Panc1 (cell line): ENCODE data around the gene ARCN1. TPM values are rescaled to one million over a fixed set of nuclear protein-coding genes. Genes with fewer than 3 reads are reported as not detected.

Experiments
- ATAC-seq: fragments of 200-7000 bp; cut with Tn5 transposase; 2 replicates; pipeline ENCODE4 v1.9.1; 2020; ENCODE audit warnings: mild to moderate bottlenecking, moderate library complexity
- BruUV-seq: library from RNA; stranded (reverse); fragments of 400-500 nt; replicated peaks from 2 replicates; lab custom pipeline; 2021; lab: Mats Ljungman, UMichigan
- CTCF ChIA-PET: fragments of 300-600 bp; sonication (Branson Sonifier 250); formaldehyde crosslinking; loops from one replicate; lab custom pipeline; 2022; ENCODE audit warnings: antibody characterized with exemption; lab: Charles Lee
- POLR2A ChIA-PET: fragments of 300-600 bp; sonication (Branson Sonifier 250); formaldehyde crosslinking; loops from one replicate; lab custom pipeline; 2022; ENCODE audit warnings: antibody characterized with exemption; lab: Charles Lee
- DNase-seq: peaks from one replicate; pipeline ENCODE4 v3.0.0-alpha.2; 2010; ENCODE audit warnings: low read depth, low spot score
- H3K27ac ChIP-seq: 2 replicates; pipeline ENCODE4 v1.5.1; 2011; ENCODE audit warnings: mild to moderate bottlenecking, low read length, inconsistent platforms
- H3K27me3 ChIP-seq: fragments of 200-500 bp; sonication (Bioruptor generic); 2 replicates; pipeline ENCODE4 v1.6.0; 2014; ENCODE audit warnings: low read length, inconsistent platforms; ENCODE audit not compliant: control insufficient read depth, insufficient read depth
- H3K36me3 ChIP-seq: fragments of 200-500 bp; sonication (Bioruptor generic); 2 replicates; pipeline ENCODE4 v1.5.1; 2014; ENCODE audit warnings: inconsistent platforms, mild to moderate bottlenecking, low read length, moderate library complexity; ENCODE audit not compliant: control insufficient read depth, insufficient read depth
- H3K4me1 ChIP-seq: 2 replicates; pipeline ENCODE4 v1.5.1; 2011; ENCODE audit warnings: inconsistent platforms, mild to moderate bottlenecking, low read length, moderate library complexity; ENCODE audit not compliant: control insufficient read depth, insufficient read depth
- H3K4me3 ChIP-seq, 2 experiments: 2 replicates each; pipeline ENCODE4 v1.5.1; 2011 to 2012; ENCODE audit warnings: low read depth in 2 of 2, low read length in 2 of 2, mild to moderate bottlenecking in 2 of 2, inconsistent platforms in 1 of 2, moderate library complexity in 1 of 2
- H3K9me3 ChIP-seq: fragments of 200-500 bp; sonication (Bioruptor generic); 2 replicates; pipeline ENCODE4 v1.5.1; 2014; ENCODE audit warnings: low read depth, mild to moderate bottlenecking, inconsistent platforms, low read length, moderate library complexity; ENCODE audit not compliant: control insufficient read depth, insufficient read depth
- CTCF ChIP-seq: fragments of 450-650 bp; IDR thresholded peaks from 2 replicates; pipeline ENCODE4 v1.5.1; 2017; ENCODE audit warnings: mild to moderate bottlenecking
- POLR2AphosphoS5 ChIP-seq: IDR thresholded peaks from 2 replicates; pipeline ENCODE4 v1.6.1; 2012; ENCODE audit warnings: mild to moderate bottlenecking, low read depth, low read length, moderate library complexity
- REST ChIP-seq, 2 experiments: IDR thresholded peaks; 2 replicates each; pipeline ENCODE4 v1.6.1; 2011 to 2012; ENCODE audit warnings: low read depth in 2 of 2, control low read depth in 1 of 2, low read length in 1 of 2, mild to moderate bottlenecking in 1 of 2, moderate library complexity in 1 of 2; ENCODE audit not compliant: insufficient read depth in 1 of 2
- SIN3A ChIP-seq: IDR thresholded peaks from 2 replicates; pipeline ENCODE4 v1.6.1; 2012; ENCODE audit warnings: low read depth, mild to moderate bottlenecking, low read length, moderate library complexity, borderline replicate concordance; ENCODE audit not compliant: insufficient read depth
- TCF7L2 ChIP-seq: IDR thresholded peaks from 2 replicates; pipeline ENCODE4 v1.6.1; 2011; ENCODE audit warnings: mild to moderate bottlenecking, low read depth, low read length, inconsistent platforms
- in situ Hi-C: cut with HindIII; loops from 2 replicates; pipeline ENCODE4 v1.10.0; 2016; ENCODE audit warnings: low sequenced_read_pairs, low pct_unique_long_range_greater_than_20kb
- intact Hi-C: fragments of 100-400 bp; cut with micrococcal nuclease; formaldehyde crosslinking; loops from one replicate; pipeline ENCODE4 v1.10.0; 2022; ENCODE audit not compliant: unreplicated experiment
- total RNA-seq: library from RNA; stranded (reverse); gene quantifications from one replicate; pipeline ENCODE4 v1.2.1, GENCODE V29; 2021; ENCODE audit not compliant: unreplicated experiment

Gene ARCN1
- total RNA-seq, 1 experiment from 2014 or later, result 197 TPM

- TF ChIP-seq CTCF, result no peak
- no peak for TF ChIP-seq POLR2AphosphoS5
- no peak for TF ChIP-seq SIN3A
- TF ChIP-seq REST (IDR thresholded peaks at IDR 0.05; ENCODE audit: insufficient read depth in 1 of 2, low read depth in 2 of 2, low read length in 1 of 2), result no peak
- TF ChIP-seq TCF7L2, result no peak
- H3K36me3 ChIP-seq, result peaks cover 11% of the 10 kb centered on the region
- intact Hi-C loops, result no loop called here
- no TSS peak for BruUV-seq
- no peak overlapping the region for H3K4me3 ChIP-seq
- ChIA-PET POLR2A (no interaction called here), CTCF (no interaction called here)
- DNase-seq, result no peak
- no peak for ATAC-seq
- no peaks in the 10 kb centered on the region for H3K4me1 ChIP-seq
- no peak overlapping the region for H3K27ac ChIP-seq
- no peaks in the 10 kb centered on the region for H3K9me3 ChIP-seq
- no peaks in the 10 kb centered on the region for H3K27me3 ChIP-seq
- in situ Hi-C loops, result no loop called here
Measured at GRCh38 chr11:118581057-118581456, 8.8 kb downstream of the ARCN1 start.

DNA sequence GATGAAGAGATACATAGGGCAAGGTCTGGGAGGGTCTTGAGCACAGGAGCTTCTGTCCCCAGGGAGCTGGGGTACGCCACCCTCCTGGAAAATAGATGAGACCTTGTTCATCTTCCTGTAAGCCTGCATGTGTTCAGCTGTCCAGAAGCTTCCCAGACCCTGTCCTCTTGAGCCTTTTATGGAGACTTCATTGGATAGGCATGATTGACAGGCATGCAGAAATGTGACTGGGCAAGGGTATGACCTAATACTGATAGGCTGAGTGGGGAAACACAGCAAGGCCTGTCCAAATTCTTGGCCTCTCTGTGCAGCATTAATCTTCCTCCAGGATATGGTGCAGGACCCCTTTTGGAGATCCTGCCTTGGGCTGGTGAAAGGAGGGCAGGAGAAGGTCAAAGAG lies 15.7 kb downstream of the ARCN1 start:
- Histone ChIP-seq H3K4me1 (no peaks in the 10 kb centered on the region), H3K4me3 (no peak overlapping the region), H3K9me3 (no peaks in the 10 kb centered on the region), H3K36me3 (peaks cover 39% of the 10 kb centered on the region), H3K27ac (no peak overlapping the region), H3K27me3 (no peaks in the 10 kb centered on the region)
- ATAC-seq, result no peak
- TF ChIP-seq TCF7L2 (no peak), REST (IDR thresholded peaks at IDR 0.05; ENCODE audit: insufficient read depth in 1 of 2, low read depth in 2 of 2, low read length in 1 of 2) (no peak), POLR2AphosphoS5 (no peak), CTCF (no peak), SIN3A (no peak)
- POLR2A ChIA-PET, result no interaction called here
- DNase-seq, result no peak
- no TSS peak for BruUV-seq
- intact Hi-C loops, result no loop called here
- in situ Hi-C loops, result no loop called here
- CTCF ChIA-PET, result no interaction called here
